GM12864 (cell line): ENCODE results near the gene PC.
A peak's percentile ranks its signal among the peaks of the same experiment; 100 is the strongest.

Experiments used
- DNase-seq: peaks from one replicate; pipeline ENCODE4 v3.0.0-alpha.2; 2011; ENCODE audit warnings: low read depth
- H3K4me3 ChIP-seq: 2 replicates; pipeline ENCODE4 v1.5.1; 2011; ENCODE audit warnings: mild to moderate bottlenecking, low read depth, low read length, control low read depth
- CTCF ChIP-seq: IDR thresholded peaks from 2 replicates; pipeline ENCODE4 v1.5.1; 2011; ENCODE audit warnings: low read depth, mild to moderate bottlenecking, moderate library complexity, low read length, control low read depth, inconsistent platforms; ENCODE audit errors: missing control alignments

PC gene

GRCh38 chr11:66842896-66843775 lies 115.0 kb downstream of the PC start, which contains the start of gene RCE1:
RCE1 (plus strand) TSS chr11:66843441; CDS start chr11:66843456, 15 bp downstream.
- DNase-seq = peak; percentile 35
- H3K4me3 ChIP-seq = peak within 1 kb of the TSS; percentile 65
- no peak for TF ChIP-seq CTCF

DNA sequence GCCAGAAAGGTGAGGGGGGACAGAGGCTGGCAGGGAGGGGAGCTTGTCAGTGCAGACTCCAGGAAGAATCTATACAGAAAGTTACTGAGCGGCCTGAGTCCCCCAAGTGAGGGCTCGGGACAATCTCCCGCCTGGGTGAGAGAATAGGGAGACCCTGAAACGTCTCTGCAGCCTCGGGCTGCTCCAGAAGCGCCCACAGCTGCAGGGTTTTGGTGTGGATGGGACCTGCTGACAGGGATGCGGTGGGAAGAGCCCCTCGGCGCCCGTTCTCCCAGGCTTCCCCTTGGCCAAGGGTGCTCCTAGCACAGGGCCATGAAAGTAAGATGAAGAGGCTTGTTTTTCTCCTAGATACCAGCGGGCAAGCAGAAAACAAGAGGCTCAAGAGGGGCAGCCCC lies 115.7 kb downstream of the PC start:
- peak overlapping the region; percentile 65 for H3K4me3 ChIP-seq

DNA sequence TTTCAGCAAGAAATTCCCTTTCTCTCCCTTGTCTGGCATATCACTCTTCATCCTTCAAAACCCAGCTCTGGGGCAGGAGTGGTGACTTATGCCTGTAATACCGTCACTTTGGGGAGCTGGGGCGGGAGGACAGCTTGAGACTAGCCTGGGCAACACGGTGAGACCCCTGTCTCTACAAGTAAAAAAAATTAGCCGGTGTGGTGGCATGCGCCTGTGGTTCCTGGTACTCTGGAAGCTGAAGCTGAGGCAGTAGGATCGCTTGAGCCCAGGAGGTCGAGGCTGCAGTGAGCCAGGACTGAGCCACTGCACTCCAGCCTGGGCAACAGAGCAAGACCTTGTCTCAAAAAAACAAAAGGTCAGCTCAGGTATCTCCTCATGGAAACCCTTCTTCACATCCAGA lies 116.3 kb downstream of the PC start:
- H3K4me3 ChIP-seq = peak overlapping the region; percentile 65
- TF ChIP-seq CTCF = no peak
- DNase-seq = no peak

More for the DNA sequence above, 115.7 kb downstream of the PC start:
- TF ChIP-seq CTCF = no peak
- no peak for DNase-seq

GRCh38 chr11:66840317-66841091 lies 117.7 kb downstream of the PC start:
- H3K4me3 ChIP-seq = no peak overlapping the region
- no peak for TF ChIP-seq CTCF
- DNase-seq = no peak

- no peak for DNase-seq
- TF ChIP-seq CTCF = no peak
- H3K4me3 ChIP-seq = no peak overlapping the region
These were observed 122.3 kb downstream of the PC start for GRCh38 chr11:66835768-66836405.

- no peak overlapping the region for H3K4me3 ChIP-seq
- TF ChIP-seq CTCF = no peak
- DNase-seq = no peak
These were observed 123.2 kb downstream of the PC start for GRCh38 chr11:66834943-66835342.
